HepG2 (cell line): ENCODE measurements around the gene PRKCE.

Experiments
- BRD4 ChIP-seq: sonication (generic); formaldehyde crosslinking; IDR thresholded peaks from 2 replicates; pipeline ENCODE4 v1.4.0; 2020; ENCODE audit warnings: missing genetic modification reagents
- CTCF ChIP-seq: sonication (generic); formaldehyde crosslinking; IDR thresholded peaks from 2 replicates; pipeline ENCODE4 v1.5.0; 2020; ENCODE audit warnings: mild to moderate bottlenecking, missing genetic modification reagents, moderate library complexity
- EHMT2 ChIP-seq: fragments of 200-600 bp; sonication (generic); IDR thresholded peaks from 2 replicates; pipeline ENCODE4 v1.7.0; 2017; ENCODE audit warnings: antibody characterized with exemption, low read depth, low read length, borderline replicate concordance
- IRF2 ChIP-seq: IDR thresholded peaks from 2 replicates; pipeline ENCODE4 v1.6.1; 2018; ENCODE audit warnings: missing genetic modification reagents, missing compliant biosample characterization
- MAZ ChIP-seq, 2 experiments: sonication (generic) in 1 of 2; formaldehyde crosslinking in 1 of 2; IDR thresholded peaks; 2 replicates each; pipeline versions ENCODE4 v1.5.0 to v1.6.1; 2012 to 2020; ENCODE audit warnings: low read depth in 2 of 2, mild to moderate bottlenecking in 2 of 2, borderline replicate concordance in 1 of 2, improper control_type of control experiment in 1 of 2, low read length in 1 of 2, missing genetic modification reagents in 1 of 2, moderate library complexity in 1 of 2
- TAF1 ChIP-seq: sonication (generic); formaldehyde crosslinking; IDR thresholded peaks from 2 replicates; pipeline ENCODE4 v1.4.0; 2020; ENCODE audit warnings: missing genetic modification reagents
- TF ChIP-seq, protein P1 (sequence below): sonication (generic); formaldehyde crosslinking; IDR thresholded peaks from 2 replicates; pipeline ENCODE4 v1.4.0; 2020; ENCODE audit warnings: low read depth, mild to moderate bottlenecking, missing genetic modification reagents

DNA sequence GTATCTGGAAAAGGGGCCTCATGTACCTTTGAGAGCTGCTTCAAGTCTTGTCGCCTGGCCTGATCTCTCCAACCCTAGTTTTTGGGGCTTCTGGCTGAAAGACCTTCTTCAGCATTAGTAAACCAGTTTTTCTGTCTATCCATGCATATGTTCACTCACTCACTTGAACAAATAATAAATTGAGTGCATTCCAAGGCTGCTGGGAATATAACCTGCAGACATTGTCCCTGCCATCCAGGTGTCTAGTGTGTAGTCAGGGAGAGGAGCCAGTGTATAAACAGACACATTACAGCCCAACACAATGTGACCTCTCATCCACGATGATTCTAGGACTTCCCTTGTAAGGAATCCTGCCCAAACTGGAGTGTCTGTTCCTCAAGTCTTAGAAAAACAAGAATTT, 262.1 kb downstream of the PRKCE start:
- TF ChIP-seq, protein P1, sequence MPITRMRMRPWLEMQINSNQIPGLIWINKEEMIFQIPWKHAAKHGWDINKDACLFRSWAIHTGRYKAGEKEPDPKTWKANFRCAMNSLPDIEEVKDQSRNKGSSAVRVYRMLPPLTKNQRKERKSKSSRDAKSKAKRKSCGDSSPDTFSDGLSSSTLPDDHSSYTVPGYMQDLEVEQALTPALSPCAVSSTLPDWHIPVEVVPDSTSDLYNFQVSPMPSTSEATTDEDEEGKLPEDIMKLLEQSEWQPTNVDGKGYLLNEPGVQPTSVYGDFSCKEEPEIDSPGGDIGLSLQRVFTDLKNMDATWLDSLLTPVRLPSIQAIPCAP (CRISPR knock-in tag): no peak
- no peak for TF ChIP-seq EHMT2
- no peak for TF ChIP-seq BRD4 (CRISPR knock-in tag)
- TF ChIP-seq CTCF (CRISPR knock-in tag): no peak
- no peak for TF ChIP-seq MAZ (IDR thresholded peaks at IDR 0.05; ENCODE audit: borderline replicate concordance, low read depth, low read length)
- TF ChIP-seq MAZ (CRISPR knock-in tag; IDR thresholded peaks at IDR 0.05; ENCODE audit: low read depth): no peak
- no peak for TF ChIP-seq IRF2 (CRISPR knock-in tag)
- no peak for TF ChIP-seq TAF1
